Activated CD8-positive, alpha-beta memory T cell treated with anti-CD3 and anti-CD28 coated beads, Interleukin-2, amount 50 U/mL, for 1 hour (primary cell): ENCODE results near the gene KCNK4.

Source experiments
- DNase-seq: peaks from one replicate; pipeline ENCODE4 v3.0.0-alpha.2; 2020; ENCODE audit errors: extremely low read depth

KCNK4 gene

GRCh38 chr11:64268893-64269539 lies 22.1 kb upstream of the KCNK4 start:
- no peak for DNase-seq

GRCh38 chr11:64269540-64270220 lies 21.4 kb upstream of the KCNK4 start:
- peak; percentile 94 for DNase-seq

- no peak for DNase-seq
These were observed 15.9 kb upstream of the KCNK4 start for GRCh38 chr11:64275031-64275800.

- DNase-seq = no peak
These were observed 15.3 kb upstream of the KCNK4 start for GRCh38 chr11:64275841-64276240.

- no peak for DNase-seq
These were observed 14.3 kb upstream of the KCNK4 start for GRCh38 chr11:64276653-64277431.

GRCh38 chr11:64278576-64279190 lies 12.4 kb upstream of the KCNK4 start:
- DNase-seq = no peak

GRCh38 chr11:64281957-64282770 lies 8.9 kb upstream of the KCNK4 start:
- no peak for DNase-seq

GRCh38 chr11:64283092-64283491 lies 8.0 kb upstream of the KCNK4 start:
- no peak for DNase-seq

GRCh38 chr11:64284048-64284961 lies 6.8 kb upstream of the KCNK4 start, which contains the start of gene BAD:
Gene BAD, minus strand, starts transcription at chr11:64284665. Its CDS starts 297 bp downstream, at chr11:64284368.
- DNase-seq = peak; percentile 76

- peak; percentile 50 for DNase-seq
These were observed 5.9 kb upstream of the KCNK4 start, which contains the start of gene GPR137 for GRCh38 chr11:64284962-64285884. Gene GPR137, plus strand, starts transcription at chr11:64285848. Its CDS starts 677 bp downstream, at chr11:64286525.

- no peak for DNase-seq
These were observed 5.0 kb upstream of the KCNK4 start for GRCh38 chr11:64285885-64286800.

GRCh38 chr11:64286801-64287159 lies 4.3 kb upstream of the KCNK4 start:
- no peak for DNase-seq

GRCh38 chr11:64287676-64288352 lies 3.3 kb upstream of the KCNK4 start:
- DNase-seq = no peak

- DNase-seq = no peak
These were observed 2.8 kb upstream of the KCNK4 start for GRCh38 chr11:64288353-64288750.

- no peak for DNase-seq
These were observed 2.0 kb upstream of the KCNK4 start for GRCh38 chr11:64289002-64289564.
